Activated T-cell treated with anti-CD3 and anti-CD28 coated beads for 4 hours (primary cell): ENCODE results near the gene TCF7.
"Not testable (repeated sequence)": the region's sequence is repeated elsewhere in the genome, so short reads cannot be mapped to it uniquely, and the experiment has no call there.

Experiments used
- DNase-seq: peaks from one replicate; pipeline ENCODE4 v3.0.0-alpha.2; 2020

TCF7 gene

GRCh38 chr5:134146651-134147518 is 32.4 kb downstream of the TCF7 start:
- no peak for DNase-seq

GRCh38 chr5:134148316-134148715 is 33.8 kb downstream of the TCF7 start:
- DNase-seq, result no peak

GRCh38 chr5:134148986-134149539 is 34.6 kb downstream of the TCF7 start:
- no peak for DNase-seq

- no peak for DNase-seq
These were observed 35.3 kb downstream of the TCF7 start for GRCh38 chr5:134149571-134150303.

- DNase-seq, result no peak
These were observed 37.2 kb downstream of the TCF7 start for GRCh38 chr5:134151723-134152122.

- not testable (repeated sequence) for DNase-seq
These were observed 37.8 kb downstream of the TCF7 start for GRCh38 chr5:134152173-134152832.

- DNase-seq, result no peak
These were observed 38.8 kb downstream of the TCF7 start for GRCh38 chr5:134153241-134153640.

GRCh38 chr5:134153657-134154056 is 39.2 kb downstream of the TCF7 start:
- DNase-seq, result no peak

- DNase-seq, result no peak
These were observed 47.3 kb downstream of the TCF7 start for GRCh38 chr5:134161513-134162395.

GRCh38 chr5:134162592-134162991 is 48.1 kb downstream of the TCF7 start:
- DNase-seq, result no peak

GRCh38 chr5:134171972-134172371 is 57.5 kb downstream of the TCF7 start:
- DNase-seq, result no peak

GRCh38 chr5:134174841-134175839 is 60.7 kb downstream of the TCF7 start:
- no peak for DNase-seq

- peak; percentile 21 for DNase-seq
These were observed 61.5 kb downstream of the TCF7 start for GRCh38 chr5:134175921-134176510.

GRCh38 chr5:134176511-134177368 is 62.3 kb downstream of the TCF7 start, which contains the start of gene SKP1:
Gene SKP1 (minus strand): TSS chr5:134176950. CDS start chr5:134174022, 2,928 bp downstream.
- peak; percentile 74 for DNase-seq

GRCh38 chr5:134177369-134178095 is 63.1 kb downstream of the TCF7 start:
- no peak for DNase-seq

- DNase-seq, result no peak
These were observed 63.6 kb downstream of the TCF7 start for GRCh38 chr5:134178096-134178419.

- no peak for DNase-seq
These were observed 69.0 kb downstream of the TCF7 start for GRCh38 chr5:134183481-134183880.
